A375 (cell line): ENCODE measurements around the gene TCFL5. TPM values are rescaled to one million over a fixed set of nuclear protein-coding genes. Genes with fewer than 3 reads are reported as not detected.

ENCODE experiments used
- small RNA-seq: library from RNA; depleted of rRNA; stranded (forward); fragments of <200 nt; gene quantifications from one replicate; pipeline ENCODE3, GENCODE V24; 2014
- total RNA-seq: library from RNA; depleted of rRNA; stranded (reverse); fragments of >200 nt; shearing (Covaris generic); gene quantifications from 2 replicates; pipeline ENCODE4 v1.2.3, GENCODE V29; 2014; rRNA removed

Gene TCFL5
- total RNA-seq, result 19.8 and 23.0 TPM in 2 replicates

DNA sequence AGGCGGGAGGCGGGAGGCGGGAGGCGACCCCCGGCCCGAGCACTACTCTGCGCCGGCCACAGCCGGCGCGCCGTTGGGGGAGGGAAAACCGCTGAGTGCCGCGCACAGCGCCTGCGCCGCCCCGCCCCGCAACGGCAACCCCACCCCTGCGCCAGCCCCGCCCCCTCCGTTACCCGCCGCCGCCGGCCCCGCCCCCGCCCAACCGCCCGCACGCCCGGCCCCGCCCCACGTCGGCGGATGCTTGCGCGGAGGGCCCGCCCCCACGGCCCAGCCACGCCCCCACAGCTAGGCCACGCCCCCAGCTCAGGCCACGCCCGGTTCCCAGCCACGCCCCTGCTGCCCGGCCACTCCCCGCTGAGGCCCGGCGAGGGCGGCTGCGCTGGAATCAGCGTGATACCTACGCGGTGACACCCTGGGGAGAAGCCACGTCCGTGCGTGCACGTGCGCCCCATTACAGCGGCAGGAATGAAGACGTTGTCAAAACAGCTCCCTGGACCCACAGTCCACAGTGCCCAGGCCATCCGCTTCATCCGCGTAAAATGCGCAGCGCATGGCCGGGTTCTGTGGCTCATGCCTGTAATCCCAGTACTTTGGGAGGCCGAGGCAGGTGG lies at the start of gene TCFL5:
TSS of gene TCFL5 (minus strand) at position 97 of the 611 bp plus-strand sequence. CDS start 152 bp downstream, outside the sequence.

GRCh38 chr20:62816884-62817873 lies 44.4 kb downstream of the TCFL5 start, which contains the start of gene COL9A3:
TSS of gene COL9A3 (plus strand) at chr20:62817050. CDS start at chr20:62817065, 15 bp downstream.

GRCh38 chr20:62804627-62805154 lies 56.9 kb downstream of the TCFL5 start, which contains the start of gene OGFR:
TSS of gene OGFR (plus strand) at chr20:62804835. CDS start at chr20:62804860, 25 bp downstream.

Small RNAs within 50 kb of the gene (small RNA-seq; reads per million reads assigned to genes)
- not detected for gene DPH3P1

Other genes starting within 250 kb of the TCFL5 start
- 130 and 131 TPM in 2 replicates for gene SLCO4A1, start 219.3 kb downstream of the TCFL5 start, total RNA-seq
- gene NTSR1, start 153.0 kb downstream of the TCFL5 start, total RNA-seq, result 3.6 and 4.1 TPM in 2 replicates
- gene MRGBP, start 65.3 kb downstream of the TCFL5 start, total RNA-seq, result 48.5 and 51.4 TPM in 2 replicates
- 130 and 136 TPM in 2 replicates for gene OGFR, start 57.0 kb downstream of the TCFL5 start, total RNA-seq
- gene COL9A3, start 44.8 kb downstream of the TCFL5 start, total RNA-seq, result 835 and 843 TPM in 2 replicates
- gene DIDO1, start 64.7 kb upstream of the TCFL5 start, total RNA-seq, result 58.9 and 60.5 TPM in 2 replicates
- gene GID8, start 76.3 kb upstream of the TCFL5 start, total RNA-seq, result 40.2 and 44.2 TPM in 2 replicates
- 19.3 and 19.8 TPM in 2 replicates for gene SLC17A9, start 90.9 kb upstream of the TCFL5 start, total RNA-seq
- gene BHLHE23, start 145.1 kb upstream of the TCFL5 start, total RNA-seq, result not detected in 2 replicates